SK-N-SH (cell line): ENCODE data around the gene FAM81A.

ENCODE experiments used
- TAF1 ChIP-seq: IDR thresholded peaks from 2 replicates; pipeline ENCODE4 v1.6.1; 2012; ENCODE audit warnings: low read depth, mild to moderate bottlenecking, low read length, moderate library complexity, borderline replicate concordance
- TCF12 ChIP-seq: IDR thresholded peaks from 2 replicates; pipeline ENCODE4 v1.4.0; 2012

DNA sequence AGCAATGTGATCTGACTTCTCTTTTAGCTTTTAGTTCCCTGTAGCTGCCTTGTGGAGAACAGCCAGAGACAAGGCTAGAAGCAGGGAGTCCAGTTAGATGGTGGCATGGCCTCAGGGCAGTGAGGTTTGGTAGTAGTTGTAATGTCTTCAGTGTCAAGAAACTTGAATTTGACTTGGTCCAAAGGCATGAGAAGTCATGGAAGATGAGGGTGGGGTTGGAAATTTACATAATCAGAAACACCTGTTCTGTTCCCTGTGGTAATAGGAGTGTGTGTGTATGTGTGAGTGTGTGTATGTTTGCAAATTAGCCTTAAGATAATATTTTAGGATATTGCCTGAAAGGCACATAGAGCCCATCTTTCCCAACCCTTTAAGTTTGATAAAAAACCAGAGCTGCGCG is 118.4 kb downstream of the FAM81A start:
- TF ChIP-seq TAF1 (no peak), TCF12 (no peak)
